ENCODE measurements around the gene OCA2. TPM values are rescaled to one million over a fixed set of nuclear protein-coding genes. Genes with fewer than 3 reads are reported as not detected.

OCA2 gene
- polyA plus RNA-seq, 1 experiment = 0.02 TPM

GRCh38 chr15:28075573-28075972, 23.5 kb downstream of the OCA2 start:
- TF ChIP-seq, protein P1, sequence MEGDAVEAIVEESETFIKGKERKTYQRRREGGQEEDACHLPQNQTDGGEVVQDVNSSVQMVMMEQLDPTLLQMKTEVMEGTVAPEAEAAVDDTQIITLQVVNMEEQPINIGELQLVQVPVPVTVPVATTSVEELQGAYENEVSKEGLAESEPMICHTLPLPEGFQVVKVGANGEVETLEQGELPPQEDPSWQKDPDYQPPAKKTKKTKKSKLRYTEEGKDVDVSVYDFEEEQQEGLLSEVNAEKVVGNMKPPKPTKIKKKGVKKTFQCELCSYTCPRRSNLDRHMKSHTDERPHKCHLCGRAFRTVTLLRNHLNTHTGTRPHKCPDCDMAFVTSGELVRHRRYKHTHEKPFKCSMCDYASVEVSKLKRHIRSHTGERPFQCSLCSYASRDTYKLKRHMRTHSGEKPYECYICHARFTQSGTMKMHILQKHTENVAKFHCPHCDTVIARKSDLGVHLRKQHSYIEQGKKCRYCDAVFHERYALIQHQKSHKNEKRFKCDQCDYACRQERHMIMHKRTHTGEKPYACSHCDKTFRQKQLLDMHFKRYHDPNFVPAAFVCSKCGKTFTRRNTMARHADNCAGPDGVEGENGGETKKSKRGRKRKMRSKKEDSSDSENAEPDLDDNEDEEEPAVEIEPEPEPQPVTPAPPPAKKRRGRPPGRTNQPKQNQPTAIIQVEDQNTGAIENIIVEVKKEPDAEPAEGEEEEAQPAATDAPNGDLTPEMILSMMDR (IDR thresholded peaks at IDR 0.05; ENCODE audit: insufficient read depth, low read depth, low read length) = no peak
- no peak overlapping the region for H3K4me3 ChIP-seq (ENCODE audit: low read depth, low read length)
- POLR2A ChIA-PET = no interaction called here
- H3K36me3 ChIP-seq (ENCODE audit: control insufficient read depth, insufficient read depth, low read length) = no peaks in the 10 kb centered on the region
- no peaks in the 10 kb centered on the region for H3K27me3 ChIP-seq (ENCODE audit: control insufficient read depth, insufficient read depth, low read length)
- no peak for DNase-seq (ENCODE audit: low read depth)
- CTCF ChIA-PET = no interaction called here

- TF ChIP-seq, protein P1 (IDR thresholded peaks at IDR 0.05; ENCODE audit: insufficient read depth, low read depth, low read length) = no peak
- Histone ChIP-seq H3K36me3 (ENCODE audit: control insufficient read depth, insufficient read depth, low read length) (no peaks in the 10 kb centered on the region), H3K4me3 (ENCODE audit: low read depth, low read length) (no peak overlapping the region), H3K27me3 (ENCODE audit: control insufficient read depth, insufficient read depth, low read length) (no peaks in the 10 kb centered on the region)
- no peak for DNase-seq (ENCODE audit: low read depth)
- POLR2A ChIA-PET = no interaction called here
- CTCF ChIA-PET = no interaction called here
Observed at GRCh38 chr15:28068930-28069329, 30.2 kb downstream of the OCA2 start.

DNA sequence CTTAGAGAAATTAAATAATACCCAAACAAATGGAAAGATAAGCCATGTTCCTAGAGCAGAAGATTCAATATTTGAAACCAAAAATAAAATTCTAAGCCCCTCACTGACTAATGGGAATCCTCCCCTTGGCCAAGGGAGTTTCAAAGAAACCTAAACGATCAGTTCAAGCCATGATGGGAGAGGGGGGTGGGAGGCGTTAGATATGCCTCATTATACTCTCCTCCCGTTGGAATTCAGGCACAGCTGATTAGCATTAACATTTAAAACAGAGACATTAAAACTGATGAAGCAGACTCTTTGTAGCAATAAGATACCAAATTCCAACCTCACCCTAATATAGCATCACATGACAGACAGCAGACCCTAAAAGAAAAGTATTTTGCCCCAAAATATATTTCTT, 32.9 kb downstream of the OCA2 start:
- CTCF ChIA-PET = no interaction called here
- TF ChIP-seq, protein P1 (IDR thresholded peaks at IDR 0.05; ENCODE audit: insufficient read depth, low read depth, low read length) = no peak
- no peak for DNase-seq (ENCODE audit: low read depth)

DNA sequence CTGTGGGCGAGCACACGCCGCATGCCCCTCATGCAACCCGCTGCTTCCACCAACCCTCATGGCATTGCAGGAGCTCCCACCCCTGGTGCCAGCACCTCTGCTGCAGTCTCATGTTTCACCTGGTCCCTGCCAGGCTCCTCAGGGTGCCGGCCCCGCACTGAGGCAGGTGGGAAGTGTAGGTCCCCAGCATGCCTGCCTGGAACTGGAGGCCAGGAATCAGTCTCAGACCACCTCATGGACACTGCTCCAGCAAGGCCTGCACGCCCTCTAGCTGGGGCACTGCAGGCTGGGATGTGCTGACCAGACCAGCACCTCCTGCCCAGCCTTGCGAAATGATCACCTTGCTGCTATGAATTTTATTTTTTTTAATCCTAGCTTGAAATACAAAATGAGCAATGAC, 39.1 kb downstream of the OCA2 start:
- TF ChIP-seq, protein P1 (IDR thresholded peaks at IDR 0.05; ENCODE audit: insufficient read depth, low read depth, low read length) = no peak
- no peak for DNase-seq (ENCODE audit: low read depth)
- CTCF ChIA-PET = no interaction called here
- POLR2A ChIA-PET = no interaction called here
- no peaks in the 10 kb centered on the region for H3K27me3 ChIP-seq (ENCODE audit: control insufficient read depth, insufficient read depth, low read length)
- H3K4me3 ChIP-seq (ENCODE audit: low read depth, low read length) = no peak overlapping the region
- no peaks in the 10 kb centered on the region for H3K36me3 ChIP-seq (ENCODE audit: control insufficient read depth, insufficient read depth, low read length)

More for the DNA sequence above, 32.9 kb downstream of the OCA2 start:
- POLR2A ChIA-PET = no interaction called here
- Histone ChIP-seq H3K27me3 (ENCODE audit: control insufficient read depth, insufficient read depth, low read length) (no peaks in the 10 kb centered on the region), H3K36me3 (ENCODE audit: control insufficient read depth, insufficient read depth, low read length) (no peaks in the 10 kb centered on the region), H3K4me3 (ENCODE audit: low read depth, low read length) (no peak overlapping the region)

- H3K27me3 ChIP-seq (ENCODE audit: control insufficient read depth, insufficient read depth, low read length) = no peaks in the 10 kb centered on the region
- H3K36me3 ChIP-seq (ENCODE audit: control insufficient read depth, insufficient read depth, low read length) = no peaks in the 10 kb centered on the region
- CTCF ChIA-PET = no interaction called here
- no peak overlapping the region for H3K4me3 ChIP-seq (ENCODE audit: low read depth, low read length)
- POLR2A ChIA-PET = no interaction called here
- no peak for DNase-seq (ENCODE audit: low read depth)
- TF ChIP-seq, protein P1 (IDR thresholded peaks at IDR 0.05; ENCODE audit: insufficient read depth, low read depth, low read length) = no peak
Observed at GRCh38 chr15:28058082-28058481, 41.0 kb downstream of the OCA2 start.

Data from BJ (cell line).